ENCODE data around the gene LAMA5.

LAMA5 gene

GRCh38 chr20:62346398-62347150, 20.5 kb downstream of the LAMA5 start:
- DNase-seq (ENCODE audit: extremely low spot score): no peak

GRCh38 chr20:62345681-62346370, 21.3 kb downstream of the LAMA5 start:
- TF ChIP-seq, protein P1, sequence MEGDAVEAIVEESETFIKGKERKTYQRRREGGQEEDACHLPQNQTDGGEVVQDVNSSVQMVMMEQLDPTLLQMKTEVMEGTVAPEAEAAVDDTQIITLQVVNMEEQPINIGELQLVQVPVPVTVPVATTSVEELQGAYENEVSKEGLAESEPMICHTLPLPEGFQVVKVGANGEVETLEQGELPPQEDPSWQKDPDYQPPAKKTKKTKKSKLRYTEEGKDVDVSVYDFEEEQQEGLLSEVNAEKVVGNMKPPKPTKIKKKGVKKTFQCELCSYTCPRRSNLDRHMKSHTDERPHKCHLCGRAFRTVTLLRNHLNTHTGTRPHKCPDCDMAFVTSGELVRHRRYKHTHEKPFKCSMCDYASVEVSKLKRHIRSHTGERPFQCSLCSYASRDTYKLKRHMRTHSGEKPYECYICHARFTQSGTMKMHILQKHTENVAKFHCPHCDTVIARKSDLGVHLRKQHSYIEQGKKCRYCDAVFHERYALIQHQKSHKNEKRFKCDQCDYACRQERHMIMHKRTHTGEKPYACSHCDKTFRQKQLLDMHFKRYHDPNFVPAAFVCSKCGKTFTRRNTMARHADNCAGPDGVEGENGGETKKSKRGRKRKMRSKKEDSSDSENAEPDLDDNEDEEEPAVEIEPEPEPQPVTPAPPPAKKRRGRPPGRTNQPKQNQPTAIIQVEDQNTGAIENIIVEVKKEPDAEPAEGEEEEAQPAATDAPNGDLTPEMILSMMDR (IDR thresholded peaks at IDR 0.05; ENCODE audit: control extremely low read depth, extremely low read depth, low read depth, missing control alignments): no peak
- POLR2A ChIA-PET: no interaction called here
- no peak for DNase-seq (ENCODE audit: extremely low spot score)
- CTCF ChIA-PET: no interaction called here

More at GRCh38 chr20:62346398-62347150, 20.5 kb downstream of the LAMA5 start:
- TF ChIP-seq, protein P1 (IDR thresholded peaks at IDR 0.05; ENCODE audit: control extremely low read depth, extremely low read depth, low read depth, missing control alignments): no peak
- ChIA-PET CTCF (no interaction called here), POLR2A (no interaction called here)

DNA sequence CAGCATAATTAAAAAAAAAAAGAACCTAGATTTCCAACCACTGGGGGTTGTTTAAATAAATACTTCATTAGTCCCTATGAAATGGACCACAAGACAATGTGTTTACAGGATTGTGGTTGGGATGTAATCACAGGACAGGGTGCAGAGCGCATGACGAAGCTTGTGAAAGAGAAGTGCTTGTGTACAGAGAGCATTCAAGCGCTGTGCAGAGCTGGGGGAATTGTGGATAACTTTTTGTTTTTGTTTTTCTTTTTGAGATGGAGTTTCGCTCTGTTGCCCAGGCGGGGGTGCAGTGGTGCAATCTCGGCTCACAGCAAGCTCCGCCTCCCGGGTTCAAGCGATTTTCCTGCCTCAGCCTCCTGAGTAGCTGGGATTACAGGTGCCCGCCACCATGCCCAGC, 22.3 kb downstream of the LAMA5 start:
- TF ChIP-seq, protein P1 (IDR thresholded peaks at IDR 0.05; ENCODE audit: control extremely low read depth, extremely low read depth, low read depth, missing control alignments): no peak
- CTCF ChIA-PET: interaction anchor here (1.5 kb wide), 1 partner anchor 37 kb away, joined by 5 read pairs; no protein-coding TSS in a partner anchor
- no peak for DNase-seq (ENCODE audit: extremely low spot score)
- POLR2A ChIA-PET: no interaction called here

- CTCF ChIA-PET: interaction anchor here (1.5 kb wide), 2 partner anchors 38 to 42 kb away, joined by 3 to 5 read pairs; partner anchors contain the start of gene ADRM1
- TF ChIP-seq, protein P1 (IDR thresholded peaks at IDR 0.05; ENCODE audit: control extremely low read depth, extremely low read depth, low read depth, missing control alignments): no peak
- no peak for DNase-seq (ENCODE audit: extremely low spot score)
- POLR2A ChIA-PET: no interaction called here
Measured at GRCh38 chr20:62344092-62344491, 23.0 kb downstream of the LAMA5 start.

DNA sequence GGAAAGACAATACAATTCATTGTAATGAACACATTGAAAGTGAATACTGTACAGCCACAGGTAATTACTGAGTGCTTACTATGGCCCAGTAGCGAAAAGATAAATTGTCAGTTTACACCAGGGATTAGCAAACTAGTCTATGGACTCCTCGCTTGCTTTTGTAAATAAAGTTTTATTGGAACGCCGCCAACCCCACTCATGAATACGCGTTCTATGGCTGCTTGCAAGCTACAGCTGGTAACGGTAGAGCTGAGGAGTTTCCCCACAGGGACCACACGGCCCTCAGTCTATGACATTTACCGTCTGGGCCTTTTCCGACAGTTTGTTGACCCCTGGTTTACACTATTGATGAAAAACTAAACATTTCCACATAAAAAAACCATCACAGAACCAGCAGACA, 24.2 kb downstream of the LAMA5 start:
- no peak for DNase-seq (ENCODE audit: extremely low spot score)
- POLR2A ChIA-PET: no interaction called here
- TF ChIP-seq, protein P1 (IDR thresholded peaks at IDR 0.05; ENCODE audit: control extremely low read depth, extremely low read depth, low read depth, missing control alignments): no peak
- CTCF ChIA-PET: interaction anchor here (1.5 kb wide), 1 partner anchor 41 kb away, joined by 3 read pairs; the partner anchor contains the start of gene ADRM1

GRCh38 chr20:62339647-62340062, 27.5 kb downstream of the LAMA5 start:
- ChIA-PET POLR2A (no interaction called here), CTCF (interaction anchor here (0.6 to 1.5 kb wide), 5 partner anchors 25 to 43 kb away, joined by 3 to 4 read pairs (median 3); no protein-coding TSS in a partner anchor)
- peak; percentile 77 for DNase-seq (ENCODE audit: extremely low spot score)
- TF ChIP-seq, protein P1 (IDR thresholded peaks at IDR 0.05; ENCODE audit: control extremely low read depth, extremely low read depth, low read depth, missing control alignments): no peak
